GM18909 (cell line): Measurements from ENCODE around the gene ANKRD42.
"Not testable (repeated sequence)": the region's sequence is repeated elsewhere in the genome, so short reads cannot be mapped to it uniquely, and the experiment has no call there.

ENCODE experiments used
- ATAC-seq: cut with Tn5 transposase; IDR thresholded peaks from one replicate; pipeline ENCODE4 v1.9.1; 2021; ENCODE audit warnings: mild to moderate bottlenecking; ENCODE audit not compliant: unreplicated experiment, poor library complexity

Gene ANKRD42

GRCh38 chr11:83170865-83171264, 22.6 kb upstream of the ANKRD42 start:
- no peak for ATAC-seq

- no peak for ATAC-seq
These were observed 21.0 kb upstream of the ANKRD42 start for GRCh38 chr11:83172551-83172950.

GRCh38 chr11:83174008-83174407, 19.5 kb upstream of the ANKRD42 start:
- ATAC-seq, result no peak

GRCh38 chr11:83175815-83176214, 17.7 kb upstream of the ANKRD42 start:
- no peak for ATAC-seq

GRCh38 chr11:83181815-83182214, 11.7 kb upstream of the ANKRD42 start:
- ATAC-seq, result no peak

DNA sequence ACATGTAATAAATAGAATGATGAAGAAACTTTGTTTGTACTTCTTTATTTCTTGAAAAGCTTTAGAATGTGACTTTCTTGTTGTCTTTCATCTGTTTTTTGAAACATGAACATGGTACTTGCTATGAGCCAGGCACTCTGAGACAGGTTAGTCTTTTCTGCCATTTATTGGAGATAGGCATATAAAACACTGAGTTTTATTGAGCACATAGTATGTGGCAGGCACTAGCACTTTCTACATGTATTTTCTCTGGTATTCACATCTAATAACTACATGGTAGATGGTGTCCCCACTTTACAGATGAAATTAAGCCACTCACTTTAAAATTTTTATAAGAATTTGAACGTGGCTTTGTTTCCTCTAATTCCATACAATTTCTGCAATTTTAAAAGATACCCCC, 7.7 kb upstream of the ANKRD42 start:
- ATAC-seq, result no peak

- ATAC-seq, result no peak
These were observed 6.0 kb upstream of the ANKRD42 start for GRCh38 chr11:83187465-83187864.

- ATAC-seq, result no peak
These were observed 2.0 kb upstream of the ANKRD42 start for GRCh38 chr11:83191491-83191890.

DNA sequence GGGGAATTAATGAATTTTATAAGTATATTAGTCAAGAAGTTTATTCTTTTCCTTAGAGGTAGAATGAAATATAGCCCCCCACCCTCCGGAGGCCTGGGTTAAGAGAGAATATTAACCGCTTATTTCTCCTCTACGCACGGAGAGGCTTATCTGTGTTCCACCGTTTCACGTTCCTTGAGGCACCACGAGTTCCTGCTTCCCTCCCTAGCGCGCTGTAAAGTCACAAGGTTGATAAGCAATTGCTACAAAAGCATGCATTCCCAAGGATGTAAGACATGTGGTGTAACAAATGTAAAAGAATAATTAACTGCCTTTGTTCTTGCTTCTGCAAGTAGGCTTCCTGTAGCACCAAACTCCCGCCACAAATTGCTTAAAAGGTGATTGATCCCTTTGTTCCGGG, 1.5 kb upstream of the ANKRD42 start:
- no peak for ATAC-seq

- ATAC-seq, result no peak
These were observed 786 bp upstream of the ANKRD42 start for GRCh38 chr11:83192606-83193245.

GRCh38 chr11:83194281-83195142, 1.0 kb downstream of the ANKRD42 start:
- ATAC-seq, result peak; percentile 63

- ATAC-seq, result no peak
These were observed 1.6 kb downstream of the ANKRD42 start for GRCh38 chr11:83195143-83195466.

DNA sequence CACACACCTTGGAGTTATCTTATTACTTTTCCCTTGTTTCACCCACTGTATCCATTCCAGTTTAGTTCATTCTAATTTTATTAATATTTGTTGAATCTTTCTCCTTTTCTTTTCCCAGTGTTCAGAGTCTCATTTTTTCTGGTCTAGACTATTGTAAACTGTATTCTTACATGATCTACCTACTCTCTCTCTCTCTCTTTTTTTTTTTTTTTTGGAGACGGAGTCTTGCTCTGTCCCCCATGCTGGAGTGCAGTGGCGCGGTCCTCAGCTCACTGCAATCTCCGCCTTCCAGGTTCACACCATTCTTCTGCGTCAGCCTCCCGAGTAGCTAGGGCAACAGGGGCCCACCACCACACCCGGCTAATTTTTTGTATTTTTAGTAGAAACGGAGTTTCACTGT, 2.1 kb downstream of the ANKRD42 start:
- ATAC-seq, result no peak

- ATAC-seq, result no peak
These were observed 6.5 kb downstream of the ANKRD42 start for GRCh38 chr11:83200035-83200434.

- no peak for ATAC-seq
These were observed 12.2 kb downstream of the ANKRD42 start for GRCh38 chr11:83205608-83206185.

GRCh38 chr11:83206221-83206620, 12.7 kb downstream of the ANKRD42 start:
- ATAC-seq, result no peak

DNA sequence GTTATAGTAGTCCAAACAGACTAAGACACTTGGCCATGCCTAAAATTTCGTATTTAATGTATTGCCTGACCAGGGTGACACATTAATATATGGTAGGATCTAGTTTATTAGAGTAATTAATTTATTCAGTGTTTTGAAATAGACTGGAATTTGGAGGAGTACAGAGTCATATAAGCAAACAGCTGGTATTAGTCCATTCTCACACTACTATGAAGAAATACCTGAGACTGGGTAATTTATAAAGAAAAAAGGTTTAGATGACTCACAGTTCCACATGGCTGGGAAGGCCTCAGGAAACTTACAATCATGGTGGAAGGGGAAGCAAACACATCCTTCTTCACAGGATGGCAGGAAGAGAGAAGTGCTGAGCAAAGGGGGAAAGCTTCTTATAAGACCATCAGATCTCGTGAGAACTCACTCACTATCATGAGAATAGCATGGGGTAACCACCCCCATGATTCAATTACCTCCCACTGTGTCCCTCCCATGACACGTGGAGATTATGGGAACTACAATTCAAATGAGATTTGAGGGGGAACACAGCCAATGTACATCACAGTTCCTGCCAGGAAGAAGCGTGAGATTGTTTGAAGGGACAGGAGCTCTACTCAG, 13.4 kb downstream of the ANKRD42 start:
- not testable (repeated sequence) for ATAC-seq

- no peak for ATAC-seq
These were observed 25.6 kb downstream of the ANKRD42 start for GRCh38 chr11:83219095-83219494.

DNA sequence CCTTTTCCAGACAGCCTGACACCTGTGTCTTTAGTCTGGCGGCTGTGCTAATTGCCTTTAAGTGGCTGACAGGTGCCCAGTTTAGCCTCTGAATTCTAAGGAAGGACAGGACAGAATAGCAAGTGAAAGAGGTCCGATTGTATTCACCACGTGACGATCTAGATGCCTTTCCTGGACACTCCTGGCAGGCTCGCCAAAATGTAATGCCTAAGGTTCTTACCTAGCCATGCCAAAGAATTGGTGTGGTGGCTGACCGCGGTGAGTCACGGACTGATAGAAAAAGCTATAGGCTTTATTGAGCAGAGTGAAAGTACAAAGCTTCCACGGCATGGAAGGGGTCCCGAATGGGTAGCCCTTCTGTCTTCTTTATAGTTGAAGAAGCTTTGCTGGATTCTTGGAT, 26.7 kb downstream of the ANKRD42 start:
- no peak for ATAC-seq

DNA sequence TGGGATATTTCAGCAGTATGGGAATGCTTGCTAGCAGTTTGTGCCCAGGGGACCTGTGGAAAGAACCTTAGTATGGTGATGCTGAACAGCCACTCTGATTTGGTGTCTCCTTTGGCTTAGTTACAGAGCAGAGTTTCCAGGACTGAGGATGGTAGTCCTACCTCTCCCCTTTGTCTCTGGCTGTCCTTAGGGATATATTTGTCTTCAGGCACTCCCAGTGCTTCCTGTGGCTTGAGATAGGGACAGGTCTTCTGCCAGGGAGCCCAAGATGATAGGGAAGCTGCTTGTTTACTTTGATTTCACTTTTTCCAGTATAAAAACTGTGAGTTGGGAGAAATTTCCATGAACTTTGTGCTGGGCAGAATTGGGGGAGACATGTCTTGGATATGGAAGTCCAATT, 28.2 kb downstream of the ANKRD42 start:
- no peak for ATAC-seq

DNA sequence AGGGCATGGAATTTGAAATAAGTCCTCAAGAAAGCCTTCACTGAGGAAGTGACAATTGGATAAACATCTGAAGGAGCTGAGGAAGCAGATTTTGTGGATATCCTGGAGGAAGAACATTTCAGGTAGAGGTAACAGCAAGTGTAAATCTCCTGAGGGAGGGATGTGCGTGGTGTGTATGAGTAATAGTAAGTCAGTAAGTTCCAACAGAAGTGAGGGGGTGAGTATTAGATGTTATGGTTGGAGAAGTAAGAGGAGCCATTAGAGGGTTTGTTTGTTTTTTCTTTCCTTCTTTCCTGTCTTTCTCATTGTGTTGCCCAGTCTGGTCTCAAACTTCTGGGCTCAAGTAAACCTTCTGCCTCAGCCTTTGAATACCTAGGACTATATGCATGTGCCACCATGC, 29.0 kb downstream of the ANKRD42 start:
- no peak for ATAC-seq
